IPS DF 6.9 (cell line): ENCODE results near the gene HOXB2.

Experiments
- DNase-seq: peaks from one replicate; pipeline ENCODE4 v3.0.0-alpha.2; 2013; ENCODE audit warnings: low read depth, low spot score
- H3K27ac ChIP-seq: one replicate; pipeline ENCODE4 v1.5.1; 2013; ENCODE audit warnings: low read length, control low read depth
- H3K27me3 ChIP-seq: 2 replicates; pipeline ENCODE4 v1.6.1; 2013; ENCODE audit warnings: mild to moderate bottlenecking, low read length; ENCODE audit not compliant: control insufficient read depth, insufficient read depth
- H3K36me3 ChIP-seq: 2 replicates; pipeline ENCODE4 v1.6.1; 2013; ENCODE audit warnings: low read length; ENCODE audit not compliant: control insufficient read depth, insufficient read depth
- H3K4me1 ChIP-seq: 2 replicates; pipeline ENCODE4 v1.6.1; 2013; ENCODE audit warnings: low read length; ENCODE audit not compliant: control insufficient read depth, insufficient read depth
- H3K4me3 ChIP-seq: 2 replicates; pipeline ENCODE4 v1.5.1; 2013; ENCODE audit warnings: mild to moderate bottlenecking, low read length
- H3K9me3 ChIP-seq: 2 replicates; pipeline ENCODE4 v1.6.1; 2013; ENCODE audit warnings: low read length, inconsistent platforms; ENCODE audit not compliant: control insufficient read depth, insufficient read depth
- WGBS: extraction: QIAGEN DNeasy Blood & Tissue Kit; methylation state at CpG from one replicate; pipeline ENCODE4 v1.1.7; 2013; ENCODE audit warnings: mixed read lengths, missing lambda C conversion rate; ENCODE audit not compliant: insufficient read length, insufficient coverage; 5-methylcytosine and 5-hydroxymethylcytosine counted together

The HOXB2 gene

DNA sequence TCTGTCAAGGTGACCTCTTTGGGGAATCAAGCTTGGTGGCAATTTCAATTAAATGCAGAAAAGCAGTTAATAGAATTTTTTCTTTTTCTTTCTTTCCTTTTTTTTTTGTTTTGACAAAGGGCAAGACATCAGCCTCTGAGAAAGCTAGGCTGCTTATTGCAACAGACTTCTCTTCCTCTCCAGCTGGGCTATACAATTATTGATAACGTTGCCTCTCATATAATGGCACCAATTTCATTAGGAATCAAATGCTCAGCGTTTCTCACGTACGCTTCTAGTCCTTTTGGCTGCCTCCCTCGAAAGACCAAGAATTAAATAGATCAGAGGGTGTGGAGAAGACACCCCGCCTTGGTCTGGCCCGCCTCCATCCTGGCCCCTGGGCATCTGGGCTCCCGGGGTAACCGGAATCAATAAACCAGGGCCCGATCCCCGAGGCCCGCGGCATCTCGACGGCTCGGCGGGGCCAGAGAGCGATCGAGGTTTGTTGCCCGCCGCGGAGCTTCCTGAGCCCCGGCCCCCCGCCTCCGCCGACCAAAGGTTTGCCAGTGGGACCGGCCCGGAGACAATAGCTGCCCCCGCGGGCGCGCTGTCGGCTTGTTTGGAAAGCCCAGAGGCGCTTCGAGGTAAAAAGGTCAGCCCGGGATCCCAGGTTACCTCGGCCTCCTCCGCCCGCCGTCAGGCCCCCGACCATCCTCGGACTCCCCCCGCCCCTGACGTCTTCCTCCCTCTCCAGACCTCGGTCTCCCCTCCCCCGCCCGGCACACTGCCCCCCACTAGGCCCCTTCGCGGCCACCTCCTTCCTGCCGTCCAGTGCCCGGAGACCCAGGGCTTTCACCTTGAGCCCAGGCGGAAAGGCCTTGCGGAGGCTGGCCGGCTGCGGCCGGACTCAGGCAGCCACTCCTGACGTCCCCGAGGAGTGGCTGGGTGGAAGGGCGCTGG, 18.0 kb downstream of the HOXB2 start:
- WGBS = no CpG with 5 or more reads among the region's 59 CpGs
- DNase-seq = no peak
- peaks cover 26% of the 10 kb centered on the region for H3K4me1 ChIP-seq
- no peak overlapping the region for H3K27ac ChIP-seq
- H3K36me3 ChIP-seq = no peaks in the 10 kb centered on the region
- no peaks in the 10 kb centered on the region for H3K9me3 ChIP-seq
- peak overlapping the region; percentile 22; the same call in 1 of the 2 replicates for H3K4me3 ChIP-seq
- H3K27me3 ChIP-seq = peaks cover 59% of the 10 kb centered on the region

DNA sequence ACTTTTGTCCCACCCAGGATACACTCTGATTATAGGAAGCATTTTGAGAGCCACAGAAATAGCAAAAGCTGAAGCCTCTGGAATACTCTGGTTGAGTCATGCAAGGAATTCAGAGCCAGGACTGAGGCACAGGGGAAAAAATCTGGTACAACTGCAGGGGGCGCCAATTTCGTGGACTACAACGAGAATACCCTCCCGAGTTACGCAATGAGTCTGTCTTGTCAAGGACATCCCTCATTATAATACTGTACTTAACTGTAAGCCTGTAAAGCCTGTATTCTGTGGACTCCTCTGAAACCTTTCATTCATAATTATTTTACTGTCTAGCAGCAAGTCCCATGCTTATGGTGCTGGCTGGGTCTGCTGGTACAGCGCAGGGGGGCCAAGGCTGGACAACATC, 21.9 kb downstream of the HOXB2 start:
- peaks cover 34% of the 10 kb centered on the region for H3K27me3 ChIP-seq
- H3K9me3 ChIP-seq = no peaks in the 10 kb centered on the region
- DNase-seq = no peak
- WGBS = no CpG with 5 or more reads among the region's 6 CpGs
- H3K4me3 ChIP-seq = no peak overlapping the region
- H3K36me3 ChIP-seq = no peaks in the 10 kb centered on the region
- H3K4me1 ChIP-seq = peaks cover 10% of the 10 kb centered on the region
- no peak overlapping the region for H3K27ac ChIP-seq

DNA sequence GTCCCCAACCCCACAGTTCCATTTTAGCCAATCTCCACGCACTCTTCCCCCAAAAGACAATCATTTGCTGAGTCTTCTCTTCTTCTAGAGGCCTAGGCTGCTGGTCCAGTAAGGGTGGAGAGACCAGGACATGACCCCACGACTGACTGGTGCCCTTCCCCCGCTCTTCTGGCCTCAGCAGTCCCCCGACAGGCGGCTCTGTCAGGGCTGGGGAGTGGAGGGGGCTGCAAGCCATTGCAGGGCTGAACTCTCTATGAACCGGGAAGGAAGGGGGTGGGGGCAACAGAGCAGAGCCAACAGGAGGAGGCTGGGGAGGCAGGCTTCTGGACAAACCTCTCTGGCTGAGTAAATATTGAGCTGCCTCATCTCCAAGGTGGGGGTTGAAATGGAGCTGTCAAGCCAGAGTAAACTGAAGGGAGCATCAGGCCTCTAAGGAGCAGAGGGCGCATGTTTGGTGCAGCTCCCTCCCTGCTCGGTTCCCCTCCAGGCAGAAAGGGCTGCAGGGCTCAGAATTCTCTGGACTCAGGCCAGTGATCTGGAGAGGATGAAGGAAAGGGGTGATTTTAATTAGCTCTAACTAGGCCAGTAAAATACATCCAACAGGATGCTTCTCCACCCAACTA, 22.8 kb downstream of the HOXB2 start:
- no CpG with 5 or more reads among the region's 8 CpGs for WGBS
- peaks cover 8% of the 10 kb centered on the region for H3K4me1 ChIP-seq
- DNase-seq = no peak
- H3K27me3 ChIP-seq = peaks cover 29% of the 10 kb centered on the region
- no peaks in the 10 kb centered on the region for H3K9me3 ChIP-seq
- no peaks in the 10 kb centered on the region for H3K36me3 ChIP-seq
- no peak overlapping the region for H3K27ac ChIP-seq
- H3K4me3 ChIP-seq = no peak overlapping the region

DNA sequence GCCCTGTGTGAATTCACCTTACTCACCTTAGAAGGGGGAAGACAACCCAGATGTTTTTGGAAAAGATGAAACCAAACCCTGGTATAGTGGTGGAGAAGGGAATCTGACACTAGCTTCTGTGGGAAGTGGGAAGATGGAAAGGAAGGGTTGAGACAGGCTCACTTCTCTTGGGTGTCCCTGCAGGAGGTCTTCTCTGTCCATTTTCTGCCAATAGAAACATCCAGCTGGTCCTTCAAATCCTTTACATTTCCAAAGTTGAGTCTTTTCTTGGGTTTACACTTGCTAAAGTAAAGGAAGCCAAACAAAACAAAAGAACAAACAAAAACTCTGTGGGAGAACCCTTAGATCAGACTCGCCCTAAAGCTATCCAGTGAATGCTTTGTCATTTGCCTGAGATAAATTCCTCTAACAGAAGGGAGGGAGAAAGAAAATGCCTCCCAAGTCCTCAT, 24.3 kb downstream of the HOXB2 start:
- no peaks in the 10 kb centered on the region for H3K36me3 ChIP-seq
- H3K9me3 ChIP-seq = no peaks in the 10 kb centered on the region
- H3K4me3 ChIP-seq = no peak overlapping the region
- no peak for DNase-seq
- no peak overlapping the region for H3K27ac ChIP-seq
- H3K4me1 ChIP-seq = peaks cover 9% of the 10 kb centered on the region
- WGBS = no CpG with 5 or more reads among the region's 1 CpG
- H3K27me3 ChIP-seq = peaks cover 20% of the 10 kb centered on the region; the same call in 1 of the 2 replicates

DNA sequence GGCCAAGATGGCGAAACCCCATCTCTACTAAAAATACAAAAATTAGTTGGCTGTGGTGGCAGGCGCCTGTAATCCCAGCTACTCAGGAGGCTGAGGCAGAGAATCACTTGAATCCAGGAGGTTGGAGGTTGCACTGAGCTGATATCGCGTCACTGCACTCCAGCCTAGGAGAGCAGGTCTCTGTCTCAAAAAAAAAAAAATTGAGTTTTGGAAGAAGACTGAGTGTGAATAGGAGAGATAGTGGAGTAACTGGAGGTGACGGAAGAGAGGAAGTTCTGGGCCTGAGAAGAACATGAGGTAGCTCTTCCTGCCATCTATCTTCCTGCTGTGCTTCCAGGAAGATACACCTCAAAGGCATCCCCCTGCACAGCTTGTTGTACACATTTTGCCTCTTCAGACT, 25.5 kb downstream of the HOXB2 start:
- H3K4me1 ChIP-seq = peaks cover 9% of the 10 kb centered on the region

DNA sequence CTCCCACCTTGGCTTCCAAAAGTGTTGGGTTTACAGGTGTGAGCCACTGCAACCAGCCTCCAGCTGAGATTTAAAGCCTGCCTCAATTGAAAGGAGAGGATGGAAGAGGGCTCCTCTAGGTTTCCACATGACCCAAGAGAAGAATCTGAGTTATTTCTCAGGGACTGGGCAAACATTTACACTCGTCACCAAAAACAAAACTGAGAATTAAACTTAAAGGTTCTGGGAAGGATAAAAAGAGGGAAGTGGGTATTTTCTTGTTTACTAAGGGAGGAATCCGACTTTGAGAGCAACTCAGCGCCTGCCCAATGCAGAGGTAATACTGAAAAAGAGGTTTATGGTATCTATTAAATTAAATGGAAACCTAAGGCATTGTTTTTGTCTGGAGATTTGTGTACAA, 27.4 kb downstream of the HOXB2 start:
- WGBS = no CpG with 5 or more reads among the region's 3 CpGs
- H3K27ac ChIP-seq = no peak overlapping the region
- no peaks in the 10 kb centered on the region for H3K9me3 ChIP-seq
- no peaks in the 10 kb centered on the region for H3K36me3 ChIP-seq
- H3K4me3 ChIP-seq = no peak overlapping the region
- DNase-seq = no peak
- H3K27me3 ChIP-seq = peaks cover 7% of the 10 kb centered on the region; the same call in 1 of the 2 replicates
- H3K4me1 ChIP-seq = peaks cover 9% of the 10 kb centered on the region

More for the DNA sequence above, 25.5 kb downstream of the HOXB2 start:
- Histone ChIP-seq H3K27ac (no peak overlapping the region), H3K27me3 (peaks cover 16% of the 10 kb centered on the region; the same call in 1 of the 2 replicates), H3K4me3 (no peak overlapping the region), H3K36me3 (no peaks in the 10 kb centered on the region), H3K9me3 (no peaks in the 10 kb centered on the region)
- DNase-seq = no peak
- no CpG with 5 or more reads among the region's 5 CpGs for WGBS

DNA sequence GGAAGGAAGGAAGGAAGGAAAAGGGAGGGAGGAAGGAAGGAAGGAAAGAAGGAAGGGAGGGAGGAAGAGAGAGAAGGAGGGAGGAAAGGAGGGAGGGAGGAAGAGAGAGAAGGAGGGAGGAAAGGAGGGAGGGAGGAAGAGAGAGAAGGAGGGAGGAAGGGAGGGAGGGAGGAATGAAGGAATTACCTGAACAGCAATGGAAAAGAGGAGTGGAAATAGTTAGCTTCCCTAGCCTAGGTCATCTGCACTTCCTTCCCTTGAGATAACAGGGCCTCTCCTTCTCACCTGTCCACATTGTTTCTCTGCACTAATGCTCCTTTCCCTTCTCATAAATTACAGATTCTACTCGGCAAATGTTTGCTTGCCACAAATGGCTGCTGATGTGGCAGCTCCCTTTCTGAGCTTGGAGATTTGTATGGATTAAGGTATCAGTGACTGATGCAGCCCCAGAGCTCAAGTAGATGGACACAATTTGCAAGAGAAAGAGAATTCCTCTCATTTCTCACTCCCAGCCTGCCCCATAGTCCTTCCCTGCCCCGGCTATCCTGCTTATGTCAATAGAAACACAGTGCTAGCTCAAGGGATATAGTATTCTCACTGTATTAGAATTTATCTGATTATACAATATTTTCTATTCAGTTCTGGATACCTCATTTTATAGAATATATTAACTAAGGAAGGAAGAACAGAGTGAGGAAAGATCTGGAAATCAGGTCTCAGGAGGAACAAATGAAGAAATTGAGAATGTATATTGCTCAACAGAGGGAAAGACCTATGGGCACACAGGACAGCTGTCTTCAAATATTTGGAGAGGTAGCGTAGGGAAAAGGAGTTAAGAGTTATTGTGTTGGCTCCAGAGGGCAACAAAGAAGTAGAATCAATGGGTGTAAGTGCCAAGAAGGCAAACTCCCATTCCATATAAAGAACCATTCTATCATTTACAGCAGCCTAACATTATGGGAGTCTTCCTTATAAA, 28.7 kb downstream of the HOXB2 start:
- Histone ChIP-seq H3K27ac (no peak overlapping the region), H3K9me3 (no peaks in the 10 kb centered on the region), H3K4me1 (peaks cover 5% of the 10 kb centered on the region; the same call in 1 of the 2 replicates), H3K36me3 (no peaks in the 10 kb centered on the region), H3K27me3 (peaks cover 3% of the 10 kb centered on the region; the same call in 1 of the 2 replicates), H3K4me3 (no peak overlapping the region)
- no peak for DNase-seq
- WGBS = no CpG with 5 or more reads among the region's 3 CpGs

DNA sequence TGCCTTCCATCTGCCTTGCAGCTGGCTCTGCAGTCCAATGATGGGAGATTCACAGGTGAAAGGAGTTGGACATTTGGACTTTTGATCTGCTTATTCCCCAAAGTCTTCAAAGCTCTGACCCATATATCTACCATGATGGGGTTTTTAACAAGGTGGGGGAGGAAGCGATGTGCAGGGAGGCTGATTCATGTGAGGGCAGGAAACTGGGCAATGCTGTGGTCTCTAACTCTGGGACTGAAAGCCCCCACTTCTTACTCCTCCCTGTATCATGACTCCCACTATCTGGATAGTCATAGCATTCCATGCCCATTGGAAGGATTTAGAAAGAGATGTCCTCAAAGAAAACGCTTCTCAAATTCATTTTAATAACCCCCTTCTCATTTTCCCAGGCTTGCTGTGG, 30.4 kb downstream of the HOXB2 start:
- H3K4me3 ChIP-seq = no peak overlapping the region
- peaks cover under 1% of the 10 kb centered on the region; the same call in 1 of the 2 replicates for H3K27me3 ChIP-seq

DNA sequence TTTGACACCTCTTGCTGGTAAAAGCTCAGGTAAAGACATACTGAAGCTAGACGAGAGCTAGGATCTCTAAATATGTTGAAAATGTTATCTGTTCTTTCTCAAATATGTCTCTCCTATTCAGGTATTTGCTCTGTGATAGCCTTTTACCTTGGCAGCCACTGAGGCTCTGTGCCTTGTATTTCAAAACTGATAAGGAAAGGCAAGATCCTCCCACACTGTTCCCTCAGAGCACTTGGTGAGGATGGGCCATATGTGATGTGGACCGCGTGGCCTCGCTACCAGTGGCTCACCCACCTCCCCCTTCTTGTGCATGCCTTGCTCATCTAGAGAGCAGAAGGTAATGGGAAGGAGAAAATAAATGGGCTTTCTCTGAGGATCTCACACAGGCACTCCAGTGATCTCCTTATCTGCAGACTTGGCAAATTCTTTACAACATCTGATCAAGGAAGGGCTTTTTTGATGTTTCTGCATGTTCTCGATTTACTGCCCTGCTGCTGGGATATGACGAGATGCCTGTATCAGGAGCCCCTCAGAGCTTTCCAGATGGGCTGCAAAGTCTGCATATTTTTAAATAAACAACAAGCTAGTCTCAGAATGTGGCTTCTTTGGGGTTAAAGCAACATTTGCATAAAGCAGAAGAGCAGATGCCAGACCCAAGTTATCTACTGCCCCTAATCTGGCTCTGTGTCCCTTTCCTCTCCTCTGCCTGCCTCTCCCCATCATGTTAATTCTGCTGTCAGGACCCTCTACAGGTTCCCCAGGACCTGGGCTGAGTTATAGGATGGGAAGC, 31.0 kb downstream of the HOXB2 start:
- Histone ChIP-seq H3K36me3 (no peaks in the 10 kb centered on the region), H3K4me1 (peaks cover 1% of the 10 kb centered on the region; the same call in 1 of the 2 replicates), H3K4me3 (no peak overlapping the region), H3K27me3 (no peaks in the 10 kb centered on the region), H3K27ac (no peak overlapping the region), H3K9me3 (no peaks in the 10 kb centered on the region)
- no peak for DNase-seq
- no CpG with 5 or more reads among the region's 6 CpGs for WGBS

More for the DNA sequence above, 30.4 kb downstream of the HOXB2 start:
- H3K9me3 ChIP-seq = no peaks in the 10 kb centered on the region
- no peaks in the 10 kb centered on the region for H3K36me3 ChIP-seq
- no CpG with 5 or more reads among the region's 2 CpGs for WGBS
- no peak for DNase-seq
- H3K4me1 ChIP-seq = peaks cover 1% of the 10 kb centered on the region; the same call in 1 of the 2 replicates
- no peak overlapping the region for H3K27ac ChIP-seq
